Stimulated activated CD8-positive, alpha-beta memory T cell treated with anti-CD3 and anti-CD28 coated beads, Interleukin-4, amount 100 ng/mL, for 4 hours (primary cell): ENCODE results near the gene SCAMP5.

Experiments used
- DNase-seq, 2 donors: peaks; one replicate each; pipeline ENCODE4 v3.0.0-alpha.2; 2020; ENCODE audit warnings: low read depth in 2 of 2, low spot score in 1 of 2

SCAMP5 gene

GRCh38 chr15:75044258-75044878 is 49.0 kb downstream of the SCAMP5 start:
- DNase-seq: no peak

- no peak for DNase-seq
These were observed 50.1 kb downstream of the SCAMP5 start for GRCh38 chr15:75045332-75046015.

GRCh38 chr15:75048394-75048793 is 53.0 kb downstream of the SCAMP5 start:
- DNase-seq: no peak

- DNase-seq: no peak
These were observed 54.0 kb downstream of the SCAMP5 start for GRCh38 chr15:75049392-75049791.

GRCh38 chr15:75050283-75050682 is 54.9 kb downstream of the SCAMP5 start:
- no peak for DNase-seq

- DNase-seq: no peak
These were observed 55.8 kb downstream of the SCAMP5 start for GRCh38 chr15:75051191-75051608.

GRCh38 chr15:75051711-75052110 is 56.3 kb downstream of the SCAMP5 start:
- DNase-seq: no peak

- DNase-seq: no peak
These were observed 57.8 kb downstream of the SCAMP5 start for GRCh38 chr15:75052972-75053747.

GRCh38 chr15:75053748-75054125 is 58.4 kb downstream of the SCAMP5 start:
- no peak for DNase-seq

GRCh38 chr15:75054172-75054897 is 59.0 kb downstream of the SCAMP5 start:
- no peak for DNase-seq

- no peak for DNase-seq
These were observed 60.7 kb downstream of the SCAMP5 start for GRCh38 chr15:75056036-75056435.

GRCh38 chr15:75058127-75058905 is 63.0 kb downstream of the SCAMP5 start:
- no peak for DNase-seq

GRCh38 chr15:75059607-75060006 is 64.2 kb downstream of the SCAMP5 start:
- DNase-seq: no peak

- no peak for DNase-seq
These were observed 65.9 kb downstream of the SCAMP5 start for GRCh38 chr15:75061272-75061671.

- DNase-seq: no peak
These were observed 67.3 kb downstream of the SCAMP5 start for GRCh38 chr15:75062706-75063105.

GRCh38 chr15:75063338-75063737 is 68.0 kb downstream of the SCAMP5 start:
- no peak for DNase-seq

GRCh38 chr15:75063889-75064288 is 68.5 kb downstream of the SCAMP5 start:
- no peak for DNase-seq

- DNase-seq: no peak
These were observed 69.5 kb downstream of the SCAMP5 start for GRCh38 chr15:75064846-75065245.

- no peak for DNase-seq
These were observed 70.1 kb downstream of the SCAMP5 start for GRCh38 chr15:75065467-75065850.

- no peak for DNase-seq
These were observed 70.6 kb downstream of the SCAMP5 start for GRCh38 chr15:75065851-75066509.
